K562 (cell line): ENCODE measurements around the gene BAHD1. TPM values are rescaled to one million over a fixed set of nuclear protein-coding genes. Genes with fewer than 3 reads are reported as not detected.

Experiments used
- ATAC-seq: fragments of 200-7000 bp; cut with Tn5 transposase; 3 replicates; pipeline ENCODE4 v1.9.1; 2020; ENCODE audit warnings: moderate library complexity
- Bru-seq: library from RNA; stranded (reverse); fragments of 400-500 nt; gene quantifications from one replicate; lab custom pipeline; 2021; lab: Mats Ljungman, UMichigan
- BruChase-seq, 2 experiments: library from RNA; stranded (reverse); fragments of 400-500 nt; gene quantifications; one replicate each; lab custom pipeline; 2021; lab: Mats Ljungman, UMichigan
- BruUV-seq: library from RNA; stranded (reverse); fragments of 400-500 nt; replicated peaks from 2 replicates; lab custom pipeline; 2021; lab: Mats Ljungman, UMichigan
- CTCF ChIA-PET: fragments of 300-600 bp; formaldehyde crosslinking; extraction: SDS; loops from one replicate; lab custom pipeline; 2021; ENCODE audit warnings: low intra/inter-chr PET ratio; lab: Yijun Ruan, JAX
- POLR2A ChIA-PET: fragments of 300-600, 350-650 bp; sonication (Branson Sonifier 250); formaldehyde crosslinking; extraction: SDS; loops from one replicate; lab custom pipeline; 2021; ENCODE audit warnings: antibody characterized with exemption, inconsistent platforms; lab: Yijun Ruan, JAX
- DNase-seq, 4 experiments: peaks; one replicate each; pipeline versions ENCODE4 v3.0.0 to v3.0.0-alpha.2; 2011 to 2018; ENCODE audit warnings: low spot score in 3 of 4, mixed read lengths in 3 of 4; ENCODE audit errors: extremely low read depth in 1 of 4
- FAIRE-seq: peaks from 2 replicates; lab custom pipeline; 2011; peaks lifted over from hg19 to GRCh38; lab: Jason Lieb, UNC
- H2AFZ ChIP-seq: 2 replicates; pipeline ENCODE4 v1.6.0; 2011; ENCODE audit warnings: low read depth, low read length, control low read depth, inconsistent platforms
- H3K27ac ChIP-seq: fragments of 200-600 bp; 3 replicates; pipeline ENCODE4 v1.8.0; 2011; ENCODE audit warnings: low read depth, mild to moderate bottlenecking, control low read depth, inconsistent platforms, low read length, moderate library complexity, mixed read lengths; ENCODE audit errors: extremely low read depth
- H3K27me3 ChIP-seq, 2 experiments: fragments of 300-600 bp in 1 of 2; 2 replicates in 1 of 2; 3 replicates in 1 of 2; pipeline versions ENCODE4 v1.6.0 to v1.8.0; 2011; ENCODE audit warnings: inconsistent platforms in 2 of 2, low read length in 2 of 2, mild to moderate bottlenecking in 1 of 2, mixed read lengths in 1 of 2, moderate library complexity in 1 of 2; ENCODE audit not compliant: control insufficient read depth in 2 of 2, insufficient read depth in 2 of 2
- H3K36me3 ChIP-seq: fragments of 300-600 bp; 3 replicates; pipeline ENCODE4 v1.8.0; 2011; ENCODE audit warnings: mild to moderate bottlenecking, low read length, inconsistent platforms; ENCODE audit not compliant: control insufficient read depth, insufficient read depth
- H3K4me1 ChIP-seq, 2 experiments: fragments of 200-600 bp in 1 of 2; replicated peaks in 1 of 2; 2 replicates in 1 of 2; 3 replicates in 1 of 2; pipeline versions ENCODE4 v1.5.1 to v1.8.0; 2011; ENCODE audit warnings: inconsistent platforms in 2 of 2, low read length in 2 of 2, mild to moderate bottlenecking in 1 of 2, mixed read lengths in 1 of 2, moderate library complexity in 1 of 2; ENCODE audit not compliant: control insufficient read depth in 2 of 2, insufficient read depth in 2 of 2
- H3K4me2 ChIP-seq: 2 replicates; pipeline ENCODE4 v1.6.1; 2011; ENCODE audit warnings: low read length, control low read depth, inconsistent platforms, mixed read lengths; ENCODE audit not compliant: insufficient read depth
- H3K4me3 ChIP-seq: fragments of 200-600 bp; sonication (generic), shearing (Covaris generic); 2 replicates; pipeline ENCODE4 v1.5.1; 2016; ENCODE audit warnings: control low read depth, inconsistent platforms
- H3K79me2 ChIP-seq: fragments of 200-600 bp; 3 replicates; pipeline ENCODE4 v1.8.0; 2011; ENCODE audit warnings: low read length, inconsistent platforms; ENCODE audit not compliant: control insufficient read depth, insufficient read depth
- H3K9ac ChIP-seq, 2 experiments: 2 replicates each; pipeline versions ENCODE4 v1.6.0 to v1.6.1; 2011; ENCODE audit warnings: low read depth in 2 of 2, low read length in 2 of 2, control low read depth in 1 of 2, inconsistent platforms in 1 of 2, mild to moderate bottlenecking in 1 of 2, mixed read lengths in 1 of 2; ENCODE audit not compliant: insufficient read depth in 1 of 2
- H3K9me1 ChIP-seq: one replicate; pipeline ENCODE4 v1.6.0; 2011; ENCODE audit warnings: inconsistent platforms, mild to moderate bottlenecking, low read length, moderate library complexity; ENCODE audit not compliant: control insufficient read depth, insufficient read depth
- H3K9me3 ChIP-seq: replicated peaks from 2 replicates; pipeline ENCODE4 v1.5.1; 2011; ENCODE audit warnings: low read depth, low read length, inconsistent platforms; ENCODE audit not compliant: control insufficient read depth, insufficient read depth
- H4K20me1 ChIP-seq: replicated peaks from 2 replicates; pipeline ENCODE4 v1.6.1; 2011; ENCODE audit warnings: low read length, inconsistent platforms, mixed read lengths; ENCODE audit not compliant: control insufficient read depth, insufficient read depth
- CC2D1A ChIP-seq: fragments of 450-650 bp; IDR thresholded peaks from 2 replicates; pipeline ENCODE4 v1.6.1; 2017; ENCODE audit warnings: mild to moderate bottlenecking
- CTBP1 ChIP-seq: fragments of 450-650 bp; IDR thresholded peaks from 2 replicates; pipeline ENCODE4 v1.6.1; 2016; ENCODE audit warnings: borderline replicate concordance
- SMARCC2 ChIP-seq: fragments of 450-650 bp; IDR thresholded peaks from 2 replicates; pipeline ENCODE4 v1.6.1; 2017; ENCODE audit warnings: antibody characterized with exemption, moderate library complexity, mild to moderate bottlenecking, low read depth
- YY1 ChIP-seq, 3 experiments: IDR thresholded peaks; 2 replicates each; pipeline ENCODE4 v1.6.1; 2011; ENCODE audit warnings: low read length in 2 of 3, mild to moderate bottlenecking in 2 of 3, moderate library complexity in 2 of 3, borderline replicate concordance in 1 of 3, control low read depth in 1 of 3, low read depth in 1 of 3; ENCODE audit not compliant: insufficient read depth in 3 of 3, insufficient replicate concordance in 2 of 3, control insufficient read depth in 1 of 3, insufficient read length in 1 of 3; ENCODE audit errors: extremely low read depth in 1 of 3
- WGBS: fragments of 100-300 bp; shearing (Covaris generic); methylation state at CpG from one replicate; pipeline ENCODE4 v1.1.6; 2016; ENCODE audit warnings: low coverage, mixed read lengths; ENCODE audit not compliant: insufficient coverage; ENCODE audit errors: missing lambda C conversion rate; 5-methylcytosine and 5-hydroxymethylcytosine counted together
- in situ Hi-C: fragments of 300-500 bp; cut with MboI; formaldehyde crosslinking; loops from 4 replicates; pipeline ENCODE4 v1.15.0; 2018; ENCODE audit warnings: inconsistent platforms, mixed read lengths
- intact Hi-C: fragments of 100-400 bp; cut with micrococcal nuclease; formaldehyde crosslinking; loops from 2 replicates; pipeline ENCODE4 v1.14.2; 2022
- long read RNA-seq, 3 experiments: library from polyadenylated mRNA in 2 of 3; library from RNA in 1 of 3; unstranded in 2 of 3; stranded (forward) in 1 of 3; transcript quantifications; one replicate each; pipeline ENCODE4 v2.0.0, GENCODE V29; 2019 to 2022
- polyA minus RNA-seq, 3 experiments: library from RNA; depleted of rRNA, polyadenylated mRNA; stranded (reverse); fragments of >200 nt; gene quantifications; 2 replicates each; pipeline ENCODE4 v1.2.3, GENCODE V29; 2011
- polyA plus RNA-seq, 8 experiments: library from polyadenylated mRNA; depleted of rRNA in 4 of 8; stranded (reverse) in 5 of 8; unstranded in 3 of 8; fragments of >200 nt; fragmentation: Nextera tagmentation in 2 of 8; fragmentation: Illumina TruSeq in 1 of 8; extraction: Ambion mirVana in 2 of 8; extraction: Trizol in 1 of 8; gene quantifications; 2 replicates each; pipeline versions ENCODE4 v1.2.1 to v1.2.3, GENCODE V29; 2011 to 2014; ENCODE audit warnings: inconsistent platforms in 1 of 8, missing spikeins in 1 of 8
- total RNA-seq, 7 experiments: library from RNA; depleted of rRNA in 6 of 7; stranded (reverse); fragments of >200 nt in 6 of 7; fragmentation: Illumina TruSeq in 2 of 7; extraction: Trizol in 2 of 7; gene quantifications; 2 replicates each; pipeline versions ENCODE4 v1.2.1 to v1.2.3, GENCODE V29; 2011 to 2021; ENCODE audit warnings: low replicate concordance in 1 of 7
- TF ChIP-seq, protein P1 (sequence below): fragments of 450-650 bp; IDR thresholded peaks from 2 replicates; pipeline ENCODE4 v1.6.1; 2014; ENCODE audit warnings: low read depth, mild to moderate bottlenecking, moderate library complexity, borderline replicate concordance
- TF ChIP-seq, protein P2 (sequence below): sonication (generic); formaldehyde crosslinking; IDR thresholded peaks from 2 replicates; pipeline ENCODE4 v1.8.1; 2023; ENCODE audit warnings: mild to moderate bottlenecking, missing genetic modification reagents

Gene BAHD1
- total RNA-seq (2011; cell fraction: chromatin; rRNA removed; ENCODE audit: low replicate concordance): 30.6 and 63.4 TPM in 2 replicates
- 33.2 and 38.7 TPM in 2 replicates for total RNA-seq (2011; cell fraction: nucleolus; rRNA removed)
- 31.7 and 43.1 TPM in 2 replicates for total RNA-seq (2011; cell fraction: nucleoplasm; rRNA removed)
- total RNA-seq (2014; rRNA removed) (15.2 and 20.8 TPM in 2 replicates), total RNA-seq (2014; rRNA removed; fragmentation: Illumina TruSeq; extraction: Trizol) (9.7 and 10.3 TPM in 2 replicates), total RNA-seq (2015; rRNA removed; fragmentation: Illumina TruSeq; extraction: Trizol) (11.5 and 12.3 TPM in 2 replicates), total RNA-seq (2021) (33.6 and 38.5 TPM in 2 replicates), polyA plus RNA-seq (2011; rRNA removed) (9.7 and 10.6 TPM in 2 replicates), polyA plus RNA-seq (2014; fragmentation: Illumina TruSeq; extraction: Trizol) (18.4 and 26.4 TPM in 2 replicates), polyA plus RNA-seq (2014; fragmentation: Nextera tagmentation; extraction: Ambion mirVana) (under 1 TPM; 0.55 to 0.80 TPM), polyA plus RNA-seq (2014; rRNA removed) (19.0 and 19.4 TPM in 2 replicates), polyA minus RNA-seq (2011; rRNA and poly(A)+ RNA removed) (7.1 and 10.0 TPM in 2 replicates), Bru-seq, nascent RNA (percentile 83 among the genes with signal in this experiment), BruChase-seq, experiment 1, labeled RNA remaining after a 2-hour chase (percentile 78 among the genes with signal in this experiment), BruChase-seq, experiment 2, labeled RNA remaining after a 6-hour chase (percentile 79 among the genes with signal in this experiment)
- 9.1 and 16.4 TPM in 2 replicates for polyA plus RNA-seq (2011; cell fraction: cytosol; rRNA removed)
- polyA plus RNA-seq (2011; cell fraction: nucleus; rRNA removed): 27.1 and 43.2 TPM in 2 replicates
- polyA plus RNA-seq (2012): 24.0 and 25.8 TPM in 2 replicates
- polyA minus RNA-seq (2011; cell fraction: cytosol; rRNA and poly(A)+ RNA removed): 12.7 TPM in 2 replicates
- 10.5 and 12.2 TPM in 2 replicates for polyA minus RNA-seq (2011; cell fraction: nucleus; rRNA and poly(A)+ RNA removed)
- long read RNA-seq, experiment 1, full-length matches to known transcripts: 40 of 206 reads
- long read RNA-seq, experiment 1, partial matches to known transcripts: 99 of 206 reads
- long read RNA-seq, experiment 1, other reads (novel, unspliced or antisense): 67 of 206 reads
- long read RNA-seq, experiment 2, full-length matches to known transcripts: 7 of 42 reads
- long read RNA-seq, experiment 2, partial matches to known transcripts: 29 of 42 reads
- long read RNA-seq, experiment 2, other reads (novel, unspliced or antisense): 6 of 42 reads
- long read RNA-seq, experiment 3, full-length matches to known transcripts: 1 of 5 reads
- long read RNA-seq, experiment 3, partial matches to known transcripts: 0 of 5 reads
- long read RNA-seq, experiment 3, other reads (novel, unspliced or antisense): 4 of 5 reads

DNA sequence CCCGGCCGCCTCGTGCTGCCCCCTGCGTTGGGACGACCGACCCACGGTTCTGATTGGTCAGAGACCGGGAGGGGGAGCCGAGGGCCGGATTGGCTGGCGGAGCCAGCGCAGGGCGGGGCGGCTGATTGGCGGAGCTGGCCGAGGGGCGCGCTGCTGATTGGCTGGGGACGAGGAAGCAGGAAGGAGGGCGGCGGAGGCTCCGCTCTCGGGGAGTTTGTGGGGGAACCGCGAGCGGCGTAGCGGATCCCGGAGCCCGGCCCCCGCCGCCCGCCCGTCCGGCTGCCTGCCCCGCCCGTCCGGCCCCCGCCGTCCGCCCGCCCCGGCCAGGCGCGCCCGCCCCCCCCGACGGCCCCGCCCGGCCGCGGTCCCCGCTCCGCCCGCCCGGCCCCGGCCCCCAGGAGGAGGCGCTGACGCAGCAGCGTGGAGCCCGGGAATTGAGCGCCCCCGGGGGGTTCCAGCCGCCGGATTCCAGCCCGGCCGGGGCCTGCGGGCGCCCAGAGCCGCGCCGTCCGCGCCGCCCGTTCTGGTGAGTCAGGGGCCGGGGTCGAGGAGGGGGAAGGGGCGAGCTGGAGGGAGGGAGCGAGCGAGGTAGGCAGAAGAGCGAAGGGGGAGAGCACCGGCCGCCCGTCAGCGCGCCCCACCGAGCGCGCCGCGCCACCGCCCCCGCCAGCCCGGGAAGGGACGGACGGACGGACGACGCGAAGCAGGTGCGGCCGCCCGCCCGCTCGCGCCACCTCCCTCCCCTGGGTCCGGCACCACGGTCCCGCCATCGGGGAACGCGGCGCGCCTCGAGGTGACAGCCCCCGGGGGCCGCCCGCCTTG, at the start of gene BAHD1:
Gene BAHD1 (plus strand): TSS at position 211 of the 822 bp plus-strand sequence. CDS start 17,512 bp downstream, outside the sequence.
- H3K4me2 ChIP-seq: peak within 1 kb of the TSS; percentile 85
- intact Hi-C loops: loop anchor here (2.0 to 5.0 kb wide), 2 partner anchors 30 to 66 kb away; partner anchors contain the start of gene CHST14
- in situ Hi-C loops: no loop called here
- H3K79me2 ChIP-seq: peaks cover 74% of the 10 kb centered on the region
- peak; percentile 83 for ATAC-seq
- peak; percentile 97 to 100 (median 98) for DNase-seq
- H3K4me3 ChIP-seq: peak within 1 kb of the TSS; percentile 80
- CTCF ChIA-PET: interaction anchor here (0.7 kb wide), 1 partner anchor 896 kb away, joined by 4 read pairs; no protein-coding TSS in a partner anchor
- H3K27ac ChIP-seq: peak within 1 kb of the TSS; percentile 85
- peaks cover 4% of the 10 kb centered on the region for H3K9me1 ChIP-seq
- H4K20me1 ChIP-seq: peaks cover 29% of the 10 kb centered on the region
- no TSS peak for BruUV-seq
- no peaks in the 10 kb centered on the region for H3K9me3 ChIP-seq
- 0% methylated on average over 27 of the region's 119 CpGs for WGBS
- peak within 1 kb of the TSS; percentile 81 to 95 for H3K9ac ChIP-seq
- peaks cover 53 to 69% of the 10 kb centered on the region in 2 experiments for H3K4me1 ChIP-seq
- H2AFZ ChIP-seq: peak within 1 kb of the TSS; percentile 85
- peaks cover 21% of the 10 kb centered on the region; the same call in 2 of the 3 replicates for H3K36me3 ChIP-seq
- peak; percentile 87 for FAIRE-seq
- POLR2A ChIA-PET: interaction anchor here (0.6 to 8.4 kb wide), 6 partner anchors 12 to 749 kb away, joined by 3 to 89 read pairs (median 4); no protein-coding TSS in a partner anchor
- H3K27me3 ChIP-seq: no peaks in the 10 kb centered on the region
- TF ChIP-seq YY1 (IDR thresholded peaks at IDR 0.05; ENCODE audit: borderline replicate concordance in 1 of 3, control insufficient read depth in 1 of 3, extremely low read depth in 1 of 3, insufficient read depth in 3 of 3, insufficient read length in 1 of 3, insufficient replicate concordance in 2 of 3, low read depth in 1 of 3, low read length in 2 of 3) (no peak), CC2D1A (peak; percentile 17; the same call in 1 of the 2 replicates), CTBP1 (peak; percentile 57), SMARCC2 (no peak)
- TF ChIP-seq, protein P1, sequence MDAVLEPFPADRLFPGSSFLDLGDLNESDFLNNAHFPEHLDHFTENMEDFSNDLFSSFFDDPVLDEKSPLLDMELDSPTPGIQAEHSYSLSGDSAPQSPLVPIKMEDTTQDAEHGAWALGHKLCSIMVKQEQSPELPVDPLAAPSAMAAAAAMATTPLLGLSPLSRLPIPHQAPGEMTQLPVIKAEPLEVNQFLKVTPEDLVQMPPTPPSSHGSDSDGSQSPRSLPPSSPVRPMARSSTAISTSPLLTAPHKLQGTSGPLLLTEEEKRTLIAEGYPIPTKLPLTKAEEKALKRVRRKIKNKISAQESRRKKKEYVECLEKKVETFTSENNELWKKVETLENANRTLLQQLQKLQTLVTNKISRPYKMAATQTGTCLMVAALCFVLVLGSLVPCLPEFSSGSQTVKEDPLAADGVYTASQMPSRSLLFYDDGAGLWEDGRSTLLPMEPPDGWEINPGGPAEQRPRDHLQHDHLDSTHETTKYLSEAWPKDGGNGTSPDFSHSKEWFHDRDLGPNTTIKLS: no peak
- TF ChIP-seq, protein P2, sequence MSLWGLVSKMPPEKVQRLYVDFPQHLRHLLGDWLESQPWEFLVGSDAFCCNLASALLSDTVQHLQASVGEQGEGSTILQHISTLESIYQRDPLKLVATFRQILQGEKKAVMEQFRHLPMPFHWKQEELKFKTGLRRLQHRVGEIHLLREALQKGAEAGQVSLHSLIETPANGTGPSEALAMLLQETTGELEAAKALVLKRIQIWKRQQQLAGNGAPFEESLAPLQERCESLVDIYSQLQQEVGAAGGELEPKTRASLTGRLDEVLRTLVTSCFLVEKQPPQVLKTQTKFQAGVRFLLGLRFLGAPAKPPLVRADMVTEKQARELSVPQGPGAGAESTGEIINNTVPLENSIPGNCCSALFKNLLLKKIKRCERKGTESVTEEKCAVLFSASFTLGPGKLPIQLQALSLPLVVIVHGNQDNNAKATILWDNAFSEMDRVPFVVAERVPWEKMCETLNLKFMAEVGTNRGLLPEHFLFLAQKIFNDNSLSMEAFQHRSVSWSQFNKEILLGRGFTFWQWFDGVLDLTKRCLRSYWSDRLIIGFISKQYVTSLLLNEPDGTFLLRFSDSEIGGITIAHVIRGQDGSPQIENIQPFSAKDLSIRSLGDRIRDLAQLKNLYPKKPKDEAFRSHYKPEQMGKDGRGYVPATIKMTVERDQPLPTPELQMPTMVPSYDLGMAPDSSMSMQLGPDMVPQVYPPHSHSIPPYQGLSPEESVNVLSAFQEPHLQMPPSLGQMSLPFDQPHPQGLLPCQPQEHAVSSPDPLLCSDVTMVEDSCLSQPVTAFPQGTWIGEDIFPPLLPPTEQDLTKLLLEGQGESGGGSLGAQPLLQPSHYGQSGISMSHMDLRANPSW (CRISPR knock-in tag): no peak
